A549 treated with RU486 at 1 μM for 4 hours (cell line): ENCODE data around the gene SYTL3. TPM values are rescaled to one million over a fixed set of nuclear protein-coding genes. Genes with fewer than 3 reads are reported as not detected.

Experiments used
- total RNA-seq: library from RNA; stranded (reverse); fragments of 200-300 nt; extraction: Qiagen RNA extraction; gene quantifications from 5 replicates; pipeline ENCODE4 v1.2.3, GENCODE V29; 2022; ENCODE audit warnings: low read depth

Gene SYTL3
- 0.86 to 1.3 TPM (median 1.2 TPM) in 5 replicates for total RNA-seq

GRCh38 chr6:158649289-158650143, at the start of gene SYTL3:
TSS of gene SYTL3 (plus strand) at chr6:158650054. CDS start at chr6:158663269, 13,215 bp downstream.

GRCh38 chr6:158644231-158645063, 5.4 kb upstream of the SYTL3 start, which contains the start of gene DYNLT1:
TSS of gene DYNLT1 (minus strand) at chr6:158644743. CDS start at chr6:158644708, 35 bp downstream.

Other genes with a start within 250 kb of the SYTL3 start
- gene TMEM181, start 90.0 kb upstream of the SYTL3 start, total RNA-seq = 8.8 to 14.7 TPM (median 13.7 TPM) in 5 replicates
- gene DYNLT1, start 5.3 kb upstream of the SYTL3 start, total RNA-seq = 99.3 to 141 TPM (median 101 TPM) in 5 replicates
- gene EZR, start 169.3 kb downstream of the SYTL3 start, total RNA-seq = 268 to 316 TPM (median 288 TPM) in 5 replicates